Measurements from ENCODE around the gene CLEC4F.

DNA sequence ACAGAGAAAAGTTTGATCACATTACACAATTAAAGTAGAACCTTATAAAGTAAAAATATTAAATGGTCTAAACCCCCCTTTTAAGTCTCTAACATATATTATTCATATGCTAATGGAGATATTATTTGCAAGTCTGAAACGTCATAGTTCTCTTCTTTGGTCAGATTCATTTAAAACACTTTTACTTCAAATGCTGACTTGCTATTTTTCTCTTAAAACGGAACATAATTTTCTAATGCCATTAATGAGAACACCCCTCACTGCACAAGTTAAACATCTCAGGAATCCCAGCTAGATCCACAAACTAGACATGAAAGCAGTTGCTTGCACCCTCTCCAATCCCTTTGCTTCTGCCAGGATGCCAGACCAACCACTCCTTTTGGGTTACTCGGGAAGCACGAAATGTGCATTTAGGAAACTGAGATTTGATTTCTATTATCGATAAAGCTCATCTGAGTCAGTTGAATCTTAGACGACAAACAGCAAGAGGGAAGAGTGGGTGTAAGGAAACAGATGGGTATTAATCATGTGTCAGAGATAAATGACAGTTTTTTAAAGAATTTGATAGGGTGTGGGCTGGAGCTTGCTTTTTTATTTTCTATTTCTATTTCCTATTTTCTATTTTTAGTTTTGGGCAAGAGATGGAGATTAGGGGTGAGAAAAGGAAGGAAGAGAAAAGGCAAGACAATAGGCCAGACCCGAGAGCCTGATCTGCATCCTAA lies 53.9 kb downstream of the CLEC4F start:
- 0 out of 2 replicates have a peak, but pooled peaks have one; percentile 7 for TF ChIP-seq GATA2 (IDR thresholded peaks at IDR 0.05; ENCODE audit: low read depth, low read length)
- no peak for TF ChIP-seq GATA3 (IDR thresholded peaks at IDR 0.05; ENCODE audit: low read depth, low read length)
